ENCODE data around the gene IFI27L1.
A peak's percentile ranks its signal among the peaks of the same experiment; 100 is the strongest.

IFI27L1 gene

GRCh38 chr14:94113908-94114588, 32.9 kb downstream of the IFI27L1 start:
- DNase-seq (ENCODE audit: low spot score): no peak

GRCh38 chr14:94114589-94115057, 33.5 kb downstream of the IFI27L1 start:
- no peak for DNase-seq (ENCODE audit: low spot score)

GRCh38 chr14:94115058-94115591, 34.0 kb downstream of the IFI27L1 start:
- no peak for DNase-seq (ENCODE audit: low spot score)

- no peak for DNase-seq (ENCODE audit: low spot score)
Observed at GRCh38 chr14:94115631-94116030, 34.5 kb downstream of the IFI27L1 start.

- DNase-seq (ENCODE audit: low spot score): no peak
Observed at GRCh38 chr14:94116701-94117100, 35.6 kb downstream of the IFI27L1 start.

GRCh38 chr14:94117856-94118255, 36.7 kb downstream of the IFI27L1 start:
- DNase-seq (ENCODE audit: low spot score): no peak

GRCh38 chr14:94119071-94119470, 38.0 kb downstream of the IFI27L1 start:
- no peak for DNase-seq (ENCODE audit: low spot score)

- DNase-seq (ENCODE audit: low spot score): no peak
Observed at GRCh38 chr14:94120667-94121340, 39.7 kb downstream of the IFI27L1 start.

- DNase-seq (ENCODE audit: low spot score): no peak
Observed at GRCh38 chr14:94121485-94121884, 40.4 kb downstream of the IFI27L1 start.

GRCh38 chr14:94122438-94122837, 41.3 kb downstream of the IFI27L1 start:
- DNase-seq (ENCODE audit: low spot score): no peak

GRCh38 chr14:94123296-94123695, 42.2 kb downstream of the IFI27L1 start:
- DNase-seq (ENCODE audit: low spot score): no peak

GRCh38 chr14:94123868-94124267, 42.8 kb downstream of the IFI27L1 start:
- DNase-seq (ENCODE audit: low spot score): no peak

GRCh38 chr14:94124582-94125377, 43.7 kb downstream of the IFI27L1 start:
- no peak for DNase-seq (ENCODE audit: low spot score)

- no peak for DNase-seq (ENCODE audit: low spot score)
Observed at GRCh38 chr14:94125659-94126418, 44.7 kb downstream of the IFI27L1 start.

GRCh38 chr14:94126419-94126677, 45.2 kb downstream of the IFI27L1 start:
- DNase-seq (ENCODE audit: low spot score): no peak

GRCh38 chr14:94126800-94127199, 45.7 kb downstream of the IFI27L1 start:
- DNase-seq (ENCODE audit: low spot score): no peak

GRCh38 chr14:94127330-94127729, 46.2 kb downstream of the IFI27L1 start:
- no peak for DNase-seq (ENCODE audit: low spot score)

- DNase-seq (ENCODE audit: low spot score): no peak
Observed at GRCh38 chr14:94128216-94128839, 47.2 kb downstream of the IFI27L1 start.

GRCh38 chr14:94129111-94129757, 48.1 kb downstream of the IFI27L1 start, which contains the start of gene IFI27L2:
IFI27L2 (minus strand) TSS chr14:94129604; CDS start chr14:94129564, 40 bp downstream.
- peak; percentile 86 for DNase-seq (ENCODE audit: low spot score)

- DNase-seq (ENCODE audit: low spot score): peak; percentile 74
Observed at GRCh38 chr14:94129758-94130414, 48.8 kb downstream of the IFI27L1 start.
